HCEC 1CT (cell line): ENCODE measurements around the gene THAP4.

Source experiments
- DNase-seq: peaks from one replicate; pipeline ENCODE4 v3.0.0-alpha.2; 2017

THAP4 gene, protein sequence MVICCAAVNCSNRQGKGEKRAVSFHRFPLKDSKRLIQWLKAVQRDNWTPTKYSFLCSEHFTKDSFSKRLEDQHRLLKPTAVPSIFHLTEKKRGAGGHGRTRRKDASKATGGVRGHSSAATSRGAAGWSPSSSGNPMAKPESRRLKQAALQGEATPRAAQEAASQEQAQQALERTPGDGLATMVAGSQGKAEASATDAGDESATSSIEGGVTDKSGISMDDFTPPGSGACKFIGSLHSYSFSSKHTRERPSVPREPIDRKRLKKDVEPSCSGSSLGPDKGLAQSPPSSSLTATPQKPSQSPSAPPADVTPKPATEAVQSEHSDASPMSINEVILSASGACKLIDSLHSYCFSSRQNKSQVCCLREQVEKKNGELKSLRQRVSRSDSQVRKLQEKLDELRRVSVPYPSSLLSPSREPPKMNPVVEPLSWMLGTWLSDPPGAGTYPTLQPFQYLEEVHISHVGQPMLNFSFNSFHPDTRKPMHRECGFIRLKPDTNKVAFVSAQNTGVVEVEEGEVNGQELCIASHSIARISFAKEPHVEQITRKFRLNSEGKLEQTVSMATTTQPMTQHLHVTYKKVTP

GRCh38 chr2:241637018-241637794 lies at the start of gene THAP4, which contains the start of gene ATG4B:
TSS of gene THAP4 (minus strand) at chr2:241637158. CDS start at chr2:241637017, 141 bp downstream.
TSS of gene ATG4B (plus strand) at chr2:241637693. CDS start at chr2:241637715, 22 bp downstream.
- peak; percentile 86 for DNase-seq

GRCh38 chr2:241686324-241686649 lies 49.3 kb upstream of the THAP4 start:
- no peak for DNase-seq

GRCh38 chr2:241680827-241681599 lies 44.1 kb upstream of the THAP4 start:
- peak; percentile 98 for DNase-seq

DNA sequence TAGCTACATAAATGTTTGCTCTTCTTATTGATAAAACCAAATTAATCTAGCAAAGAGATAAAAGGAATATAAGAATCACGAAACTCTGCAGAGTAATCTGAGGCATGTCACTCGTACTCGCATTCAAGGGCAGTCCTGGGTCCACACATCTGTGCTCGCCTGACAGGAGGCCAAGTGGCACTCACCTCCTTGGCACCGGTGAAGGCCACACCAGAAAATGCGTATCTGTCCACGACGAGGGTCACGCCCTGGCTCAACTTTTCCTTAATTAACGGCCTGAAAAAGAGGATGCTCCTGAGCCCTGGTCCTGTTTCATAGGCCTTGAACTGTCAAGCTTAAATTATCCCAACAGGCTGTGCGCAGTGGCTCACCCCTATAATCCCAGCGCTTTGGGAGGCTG lies 43.1 kb upstream of the THAP4 start:
- no peak for DNase-seq

DNA sequence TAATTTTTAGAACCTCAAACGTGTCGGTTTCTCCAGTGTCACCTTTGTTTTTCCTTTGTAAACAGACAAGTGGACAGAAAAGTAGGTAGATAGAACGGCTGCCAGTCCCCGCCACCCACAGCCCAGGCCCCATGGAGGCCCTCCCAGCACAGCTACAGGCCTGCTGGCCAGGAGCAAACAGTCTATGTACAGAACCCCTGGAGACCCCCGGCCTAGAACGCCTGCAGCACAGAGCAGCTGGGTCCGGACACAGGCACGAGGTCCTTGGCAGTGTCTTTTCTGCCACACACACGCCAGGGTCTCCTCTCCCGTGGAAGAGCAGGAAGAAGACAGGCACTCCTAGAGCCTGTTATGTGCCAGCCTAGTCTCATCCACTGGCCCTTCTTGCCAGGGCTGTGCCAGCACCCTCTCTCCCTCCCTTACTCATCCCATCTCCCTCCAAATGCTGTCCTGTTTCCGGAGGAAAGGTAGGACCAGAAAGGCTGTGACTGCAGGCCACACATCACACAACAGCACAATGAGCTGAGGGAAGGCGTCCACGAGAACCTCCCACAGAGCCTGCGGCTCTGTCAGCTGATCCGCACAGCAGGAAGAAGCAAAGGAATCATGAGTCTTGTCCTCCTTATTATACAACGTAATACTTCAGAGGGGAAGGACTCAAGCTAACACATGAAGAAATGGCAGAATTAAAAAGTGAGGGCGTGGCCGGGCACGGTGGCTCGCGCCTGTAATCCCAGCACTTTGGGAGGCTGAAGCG lies 42.0 kb upstream of the THAP4 start:
- DNase-seq = no peak

DNA sequence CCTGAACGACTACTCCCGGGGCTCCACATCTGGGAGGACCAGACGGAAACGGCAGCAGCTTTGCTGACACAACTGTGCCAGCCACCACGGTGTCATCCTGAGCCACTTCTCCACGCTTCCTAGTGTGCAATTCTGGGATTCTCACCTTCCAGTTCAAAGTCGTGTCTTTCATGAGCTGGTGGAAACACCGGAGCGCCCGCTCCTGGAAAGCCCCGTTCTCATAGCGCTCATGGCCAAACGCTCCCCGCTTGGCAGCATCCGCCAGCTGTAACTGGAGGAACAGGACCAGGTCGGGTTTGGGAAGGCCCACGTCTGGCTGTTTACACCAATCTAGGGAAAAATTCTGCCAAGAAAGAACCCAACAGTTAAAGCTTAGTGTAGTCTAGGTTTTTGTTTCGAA lies 41.3 kb upstream of the THAP4 start:
- DNase-seq = no peak

- no peak for DNase-seq
Measured at GRCh38 chr2:241677392-241677791, 40.4 kb upstream of the THAP4 start.

- no peak for DNase-seq
Measured at GRCh38 chr2:241676665-241677064, 39.7 kb upstream of the THAP4 start.

- DNase-seq = no peak
Measured at GRCh38 chr2:241675885-241676284, 38.9 kb upstream of the THAP4 start.

GRCh38 chr2:241673797-241674725 lies 37.1 kb upstream of the THAP4 start:
- no peak for DNase-seq

DNA sequence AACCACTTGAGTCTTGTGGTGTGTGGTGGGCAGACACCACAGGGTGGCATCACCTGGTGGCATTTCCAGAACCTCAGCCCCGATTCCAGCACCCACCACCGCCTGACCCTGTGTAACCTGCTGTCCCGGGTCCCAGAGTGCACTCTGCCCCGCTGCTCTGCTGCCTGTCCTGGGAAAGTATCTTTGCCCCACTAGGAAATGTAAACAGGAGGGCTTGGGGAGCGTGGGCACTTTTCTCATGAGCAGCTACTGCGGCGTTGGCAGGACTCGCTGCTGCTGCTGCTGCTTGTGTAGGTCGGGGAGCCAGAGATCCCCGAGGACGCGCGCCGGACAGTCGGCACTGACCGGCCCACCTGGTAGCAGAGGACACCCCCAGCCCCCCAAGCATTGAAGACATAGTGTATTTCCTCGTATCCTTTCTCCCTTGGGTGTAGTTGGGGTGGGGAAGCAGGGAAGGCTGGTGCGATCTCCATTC lies 36.3 kb upstream of the THAP4 start:
- no peak for DNase-seq

GRCh38 chr2:241672243-241673188 lies 35.6 kb upstream of the THAP4 start:
- DNase-seq = no peak

DNA sequence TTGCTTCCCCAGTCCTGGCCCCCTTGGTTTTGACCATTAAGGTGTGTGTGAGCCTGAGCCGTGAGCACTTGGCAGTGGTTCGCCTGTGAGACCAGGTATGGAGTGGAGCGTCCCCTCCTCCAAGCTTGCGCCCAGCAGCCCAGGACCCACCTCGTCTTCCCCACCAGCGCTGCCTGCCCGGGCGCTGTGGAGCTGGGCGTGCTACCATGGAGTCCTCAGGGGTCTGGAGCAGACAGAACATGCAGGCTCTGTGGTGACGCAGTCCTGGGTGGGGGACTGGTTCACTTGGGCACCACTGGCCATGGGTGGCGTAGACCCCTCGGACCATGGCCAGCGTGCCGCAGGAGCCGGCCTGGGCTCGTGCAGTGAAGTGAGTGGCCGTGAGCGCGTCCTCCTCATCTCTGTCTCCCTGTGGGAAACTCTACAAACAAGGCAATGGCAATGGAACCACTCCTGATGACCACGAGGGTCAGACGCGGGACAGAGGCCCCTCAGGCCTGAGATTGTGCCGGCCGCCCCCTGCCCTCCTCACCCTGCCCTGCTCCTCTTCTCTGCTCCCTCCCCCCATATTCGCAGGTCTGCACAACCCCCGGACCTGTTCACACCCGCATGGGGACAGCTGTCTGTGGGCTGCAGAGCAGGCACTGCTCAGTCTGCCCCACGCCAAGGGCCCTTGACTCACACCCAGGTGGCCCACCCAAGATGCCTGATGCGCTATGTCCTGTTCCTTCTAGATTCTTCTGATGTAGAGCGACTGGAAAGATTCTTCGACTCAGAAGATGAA lies 34.7 kb upstream of the THAP4 start:
- no peak for DNase-seq

GRCh38 chr2:241670333-241671110 lies 33.6 kb upstream of the THAP4 start:
- no peak for DNase-seq

DNA sequence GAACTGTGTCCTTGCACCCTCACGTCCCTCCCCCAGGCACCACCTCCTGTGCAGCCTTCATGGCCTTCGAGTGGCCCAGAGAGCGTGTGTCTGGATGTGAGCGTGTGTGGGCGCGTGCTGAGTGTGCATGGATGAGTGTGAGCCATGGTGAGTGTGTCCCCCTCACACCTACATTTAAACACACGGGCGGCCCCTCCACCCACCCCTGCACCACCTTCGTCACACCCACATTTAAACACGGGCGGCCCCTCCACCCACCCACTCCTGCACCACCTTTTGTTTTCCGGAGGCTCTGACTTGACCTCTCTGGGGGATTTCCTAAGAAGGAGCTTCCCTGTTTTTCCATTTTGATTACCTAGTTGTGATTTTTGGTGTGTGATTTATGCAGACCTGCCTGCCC lies 31.9 kb upstream of the THAP4 start:
- DNase-seq = no peak

GRCh38 chr2:241668354-241668753 lies 31.4 kb upstream of the THAP4 start:
- no peak for DNase-seq

DNA sequence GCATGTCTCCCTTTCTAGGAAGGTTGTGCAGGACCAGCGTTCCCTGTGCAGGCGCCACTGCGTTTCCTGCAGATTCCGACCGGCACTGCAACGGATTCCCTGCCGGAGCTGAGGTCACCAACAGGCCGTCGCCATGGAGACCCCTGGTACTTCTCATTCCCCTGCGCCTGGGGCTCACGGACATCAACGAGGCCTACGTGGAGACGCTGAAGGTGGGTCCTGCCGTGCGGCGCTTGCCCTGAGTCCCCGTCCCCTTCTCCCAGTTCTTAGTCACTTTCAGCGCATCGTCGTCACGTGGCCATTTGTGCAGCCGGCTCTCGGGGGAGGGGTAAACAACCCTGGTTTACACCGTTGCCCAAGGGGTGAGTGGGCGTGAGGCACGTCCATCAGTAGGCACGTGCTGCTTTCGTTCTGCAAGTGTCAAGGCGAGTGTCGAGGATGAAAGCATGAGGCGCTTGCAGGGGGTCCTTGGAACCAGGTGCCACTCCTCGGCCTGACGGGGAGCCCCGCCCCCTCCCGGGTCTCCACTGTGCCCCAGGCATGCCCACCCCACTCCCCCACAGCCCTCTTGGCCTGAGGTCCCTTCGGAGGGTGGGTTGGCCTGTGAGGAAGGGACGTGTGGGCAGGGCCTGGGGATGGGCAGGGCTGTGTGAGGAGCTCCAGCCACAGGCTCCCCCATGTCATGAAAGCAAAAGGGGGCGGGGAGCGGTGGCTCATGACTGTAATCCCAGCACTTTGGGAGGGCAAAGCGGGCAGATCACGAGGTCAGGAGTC lies 29.9 kb upstream of the THAP4 start:
- DNase-seq = no peak
